22Rv1 (cell line): ENCODE data around the gene TCTN2.

Source experiments
- ZFX ChIP-seq: fragments of 450-650 bp; IDR thresholded peaks from 2 replicates; pipeline ENCODE4 v1.6.1; 2017; ENCODE audit warnings: antibody characterized with exemption, borderline replicate concordance
- TF ChIP-seq, protein P1 (sequence below): fragments of 450-650 bp; IDR thresholded peaks from 2 replicates; pipeline ENCODE4 v1.5.1; 2017; ENCODE audit warnings: mild to moderate bottlenecking

DNA sequence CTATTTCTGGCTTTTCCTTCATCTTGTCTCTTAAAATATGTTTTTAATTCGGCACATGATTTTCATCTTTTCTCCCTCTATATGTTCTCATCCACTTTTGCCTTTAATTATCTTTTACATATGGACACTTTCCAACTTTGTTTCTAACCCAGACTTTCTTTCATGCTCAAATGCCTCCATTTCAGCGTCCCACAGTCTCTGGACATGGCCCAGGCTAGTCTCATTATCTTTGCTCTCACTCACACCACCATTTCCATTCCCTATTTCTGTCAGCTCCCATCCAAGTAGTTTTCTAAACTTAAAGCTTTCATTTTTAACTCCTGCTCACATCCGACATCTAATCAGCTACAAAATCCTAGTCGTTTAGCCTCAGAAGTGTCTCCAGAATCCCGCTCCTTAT, 22.5 kb upstream of the TCTN2 start:
- no peak for TF ChIP-seq ZFX
- TF ChIP-seq, protein P1, sequence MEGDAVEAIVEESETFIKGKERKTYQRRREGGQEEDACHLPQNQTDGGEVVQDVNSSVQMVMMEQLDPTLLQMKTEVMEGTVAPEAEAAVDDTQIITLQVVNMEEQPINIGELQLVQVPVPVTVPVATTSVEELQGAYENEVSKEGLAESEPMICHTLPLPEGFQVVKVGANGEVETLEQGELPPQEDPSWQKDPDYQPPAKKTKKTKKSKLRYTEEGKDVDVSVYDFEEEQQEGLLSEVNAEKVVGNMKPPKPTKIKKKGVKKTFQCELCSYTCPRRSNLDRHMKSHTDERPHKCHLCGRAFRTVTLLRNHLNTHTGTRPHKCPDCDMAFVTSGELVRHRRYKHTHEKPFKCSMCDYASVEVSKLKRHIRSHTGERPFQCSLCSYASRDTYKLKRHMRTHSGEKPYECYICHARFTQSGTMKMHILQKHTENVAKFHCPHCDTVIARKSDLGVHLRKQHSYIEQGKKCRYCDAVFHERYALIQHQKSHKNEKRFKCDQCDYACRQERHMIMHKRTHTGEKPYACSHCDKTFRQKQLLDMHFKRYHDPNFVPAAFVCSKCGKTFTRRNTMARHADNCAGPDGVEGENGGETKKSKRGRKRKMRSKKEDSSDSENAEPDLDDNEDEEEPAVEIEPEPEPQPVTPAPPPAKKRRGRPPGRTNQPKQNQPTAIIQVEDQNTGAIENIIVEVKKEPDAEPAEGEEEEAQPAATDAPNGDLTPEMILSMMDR, result no peak
